CD4-positive, alpha-beta memory T cell (primary cell): Measurements from ENCODE around the gene NSUN2. TPM values are rescaled to one million over a fixed set of nuclear protein-coding genes. Genes with fewer than 3 reads are reported as not detected.
A peak's percentile ranks its signal among the peaks of the same experiment; 100 is the strongest.

Experiments used
- CTCF ChIA-PET: fragments of 350-600 bp; sonication (Branson Sonifier 250); formaldehyde crosslinking; loops from one replicate; lab custom pipeline; 2021; ENCODE audit warnings: inconsistent platforms; ENCODE audit not compliant: partially characterized antibody; lab: Charles Lee
- POLR2A ChIA-PET: fragments of 350-600 bp; sonication (Branson Sonifier 250); formaldehyde crosslinking; loops from one replicate; lab custom pipeline; 2021; ENCODE audit not compliant: partially characterized antibody; lab: Charles Lee
- DNase-seq, 5 donors: peaks; one replicate each; pipeline versions ENCODE4 v3.0.0 to v3.0.0-alpha.2; 2020 to 2022; ENCODE audit warnings: mixed read lengths in 1 of 5
- H3K27ac ChIP-seq: one replicate; pipeline ENCODE4 v1.7.0; 2013; ENCODE audit warnings: low read depth, low read length
- H3K27me3 ChIP-seq: 2 replicates; pipeline ENCODE4 v1.7.0; 2013; ENCODE audit warnings: mild to moderate bottlenecking, low read length, moderate library complexity; ENCODE audit not compliant: insufficient read depth
- H3K36me3 ChIP-seq: 2 replicates; pipeline ENCODE4 v1.7.0; 2013; ENCODE audit warnings: mild to moderate bottlenecking, low read length, moderate library complexity; ENCODE audit not compliant: insufficient read depth
- H3K4me1 ChIP-seq: 2 replicates; pipeline ENCODE4 v1.7.0; 2013; ENCODE audit warnings: mild to moderate bottlenecking, low read length, moderate library complexity; ENCODE audit not compliant: insufficient read depth
- H3K4me3 ChIP-seq, 2 donors: one replicate each; pipeline ENCODE4 v1.7.0; 2013; ENCODE audit warnings: low read length in 2 of 2, mild to moderate bottlenecking in 1 of 2
- H3K9me3 ChIP-seq, 2 donors: one replicate each; pipeline ENCODE4 v1.7.0; 2013; ENCODE audit warnings: low read length in 2 of 2, control low read depth in 1 of 2; ENCODE audit not compliant: control insufficient read depth in 1 of 2
- H3K27ac Mint-ChIP-seq, 7 donors: one replicate each; pipeline ENCODE4 v1.8.0; 2020 to 2021; ENCODE audit warnings: mixed read lengths in 7 of 7, mild to moderate bottlenecking in 6 of 7, inconsistent platforms in 3 of 7, moderate library complexity in 3 of 7
- H3K27me3 Mint-ChIP-seq, 2 donors: one replicate each; pipeline ENCODE4 v1.8.0; 2020 to 2021; ENCODE audit warnings: mixed read lengths in 2 of 2
- H3K36me3 Mint-ChIP-seq, 2 donors: one replicate each; pipeline ENCODE4 v1.8.0; 2020 to 2021; ENCODE audit warnings: mixed read lengths in 2 of 2, inconsistent platforms in 1 of 2, mild to moderate bottlenecking in 1 of 2
- H3K4me1 Mint-ChIP-seq, 4 donors: one replicate each; pipeline ENCODE4 v1.8.0; 2020 to 2021; ENCODE audit warnings: mixed read lengths in 4 of 4, mild to moderate bottlenecking in 1 of 4
- H3K4me3 Mint-ChIP-seq, 8 donors: one replicate each; pipeline ENCODE4 v1.8.0; 2020 to 2021; ENCODE audit warnings: mixed read lengths in 8 of 8, mild to moderate bottlenecking in 7 of 8, moderate library complexity in 6 of 8, inconsistent platforms in 3 of 8
- H3K9me3 Mint-ChIP-seq, 8 donors: one replicate each; pipeline ENCODE4 v1.8.0; 2020 to 2021; ENCODE audit warnings: mixed read lengths in 8 of 8, mild to moderate bottlenecking in 5 of 8, inconsistent platforms in 3 of 8, moderate library complexity in 1 of 8
- intact Hi-C: fragments of 100-400 bp; cut with micrococcal nuclease; formaldehyde crosslinking; loops from one replicate; pipeline ENCODE4 v1.15.1; 2023
- polyA plus RNA-seq, 2 donors: library from polyadenylated mRNA; unstranded; fragments of 300-500 nt; fragmentation: Illumina TruSeq; gene quantifications; one replicate each; pipeline ENCODE4 v1.2.3, GENCODE V29; 2021
- total RNA-seq, 2 experiments: library from RNA; stranded (reverse); gene quantifications; one replicate each; pipeline ENCODE4 v1.2.3, GENCODE V29; 2021

Gene NSUN2
- total and polyA plus RNA-seq, 4 experiments from 2014 or later = 22.6 to 81.6 (median 60.3) TPM

GRCh38 chr5:6585939-6586646 is 46.8 kb downstream of the NSUN2 start:
- Histone ChIP-seq H3K9me3 (no peaks in the 10 kb centered on the region), H3K4me3 (no peak overlapping the region), H3K4me1 (no peaks in the 10 kb centered on the region), H3K36me3 (no peaks in the 10 kb centered on the region), H3K27me3 (peaks cover 4% of the 10 kb centered on the region), H3K27ac (no peak overlapping the region)
- H3K4me1 Mint-ChIP-seq = peaks cover 0 to 5% (median 3%) of the 10 kb centered on the region in 4 donors
- H3K4me3 Mint-ChIP-seq = no peak overlapping the region
- peaks cover 25 to 35% of the 10 kb centered on the region in 2 donors for H3K27me3 Mint-ChIP-seq
- intact Hi-C loops = no loop called here
- no peak overlapping the region for H3K27ac Mint-ChIP-seq
- no peak for DNase-seq
- no peaks in the 10 kb centered on the region for H3K9me3 Mint-ChIP-seq
- no peaks in the 10 kb centered on the region for H3K36me3 Mint-ChIP-seq
- ChIA-PET POLR2A (no interaction called here), CTCF (no interaction called here)

- no peak for DNase-seq
- H3K27me3 ChIP-seq = peaks cover 8% of the 10 kb centered on the region
- ChIA-PET CTCF (no interaction called here), POLR2A (no interaction called here)
- no peak overlapping the region for H3K27ac ChIP-seq
- H3K27ac Mint-ChIP-seq = no peak overlapping the region
- intact Hi-C loops = no loop called here
- H3K9me3 Mint-ChIP-seq = no peaks in the 10 kb centered on the region
- no peaks in the 10 kb centered on the region for H3K36me3 Mint-ChIP-seq
- peaks cover 30 to 38% of the 10 kb centered on the region in 2 donors for H3K27me3 Mint-ChIP-seq
- H3K4me3 ChIP-seq = no peak overlapping the region
- no peaks in the 10 kb centered on the region for H3K9me3 ChIP-seq
- H3K36me3 ChIP-seq = no peaks in the 10 kb centered on the region
- peaks cover 0 to 5% (median 3%) of the 10 kb centered on the region in 4 donors for H3K4me1 Mint-ChIP-seq
- H3K4me3 Mint-ChIP-seq = no peak overlapping the region
- H3K4me1 ChIP-seq = no peaks in the 10 kb centered on the region
These were observed 47.7 kb downstream of the NSUN2 start for GRCh38 chr5:6585168-6585567.

GRCh38 chr5:6584727-6585126 is 48.1 kb downstream of the NSUN2 start:
- Mint-ChIP-seq H3K36me3 (no peaks in the 10 kb centered on the region), H3K27me3 (peaks cover 34 to 38% of the 10 kb centered on the region in 2 donors), H3K4me3 (no peak overlapping the region), H3K9me3 (no peaks in the 10 kb centered on the region), H3K27ac (no peak overlapping the region), H3K4me1 (peaks cover 0 to 5% (median 3%) of the 10 kb centered on the region in 4 donors)
- no peak overlapping the region for H3K27ac ChIP-seq
- H3K4me1 ChIP-seq = no peaks in the 10 kb centered on the region
- intact Hi-C loops = no loop called here
- POLR2A ChIA-PET = no interaction called here
- CTCF ChIA-PET = no interaction called here
- H3K4me3 ChIP-seq = no peak overlapping the region
- no peaks in the 10 kb centered on the region for H3K36me3 ChIP-seq
- H3K27me3 ChIP-seq = peaks cover 8% of the 10 kb centered on the region
- no peaks in the 10 kb centered on the region for H3K9me3 ChIP-seq
- DNase-seq = no peak

GRCh38 chr5:6584101-6584645 is 48.7 kb downstream of the NSUN2 start:
- ChIA-PET POLR2A (no interaction called here), CTCF (no interaction called here)
- intact Hi-C loops = no loop called here
- no peak overlapping the region for H3K4me3 ChIP-seq
- H3K27me3 ChIP-seq = peaks cover 8% of the 10 kb centered on the region
- DNase-seq = no peak
- no peaks in the 10 kb centered on the region for H3K36me3 Mint-ChIP-seq
- no peaks in the 10 kb centered on the region for H3K9me3 ChIP-seq
- no peaks in the 10 kb centered on the region for H3K9me3 Mint-ChIP-seq
- no peaks in the 10 kb centered on the region for H3K4me1 ChIP-seq
- no peaks in the 10 kb centered on the region for H3K36me3 ChIP-seq
- no peak overlapping the region for H3K27ac ChIP-seq
- H3K4me3 Mint-ChIP-seq = peak overlapping the region in 2 of 8 donors; percentile 70 to 76
- peaks cover 37 to 39% of the 10 kb centered on the region in 2 donors for H3K27me3 Mint-ChIP-seq
- H3K27ac Mint-ChIP-seq = no peak overlapping the region
- H3K4me1 Mint-ChIP-seq = peaks cover 0 to 5% (median 3%) of the 10 kb centered on the region in 4 donors

- peak overlapping the region in 1 of 8 donors; percentile 66 for H3K4me3 Mint-ChIP-seq
- H3K27me3 ChIP-seq = peaks cover 8% of the 10 kb centered on the region
- peaks cover 0 to 5% (median 3%) of the 10 kb centered on the region in 4 donors for H3K4me1 Mint-ChIP-seq
- H3K36me3 Mint-ChIP-seq = no peaks in the 10 kb centered on the region
- ChIA-PET POLR2A (interaction anchor here (0.6 kb wide), 1 partner anchor 71 kb away, joined by 3 read pairs; no protein-coding TSS in a partner anchor), CTCF (interaction anchor here (1.4 kb wide), 1 partner anchor 8 kb away, joined by 3 read pairs; no protein-coding TSS in a partner anchor)
- H3K27me3 Mint-ChIP-seq = peaks cover 41 to 43% of the 10 kb centered on the region in 2 donors
- no peaks in the 10 kb centered on the region for H3K9me3 Mint-ChIP-seq
- no peaks in the 10 kb centered on the region for H3K9me3 ChIP-seq
- H3K4me3 ChIP-seq = no peak overlapping the region
- H3K4me1 ChIP-seq = no peaks in the 10 kb centered on the region
- intact Hi-C loops = no loop called here
- no peak overlapping the region for H3K27ac Mint-ChIP-seq
- H3K27ac ChIP-seq = no peak overlapping the region
- no peak for DNase-seq
- H3K36me3 ChIP-seq = no peaks in the 10 kb centered on the region
These were observed 49.6 kb downstream of the NSUN2 start for GRCh38 chr5:6583049-6583880.

GRCh38 chr5:6582507-6583048 is 50.3 kb downstream of the NSUN2 start:
- intact Hi-C loops = no loop called here
- DNase-seq = no peak
- H3K27me3 Mint-ChIP-seq = peaks cover 42 to 44% of the 10 kb centered on the region in 2 donors
- CTCF ChIA-PET = interaction anchor here (1.4 kb wide), 1 partner anchor 8 kb away, joined by 3 read pairs; no protein-coding TSS in a partner anchor
- Histone ChIP-seq H3K36me3 (no peaks in the 10 kb centered on the region), H3K27ac (no peak overlapping the region), H3K4me1 (no peaks in the 10 kb centered on the region), H3K27me3 (peaks cover 8% of the 10 kb centered on the region), H3K9me3 (no peaks in the 10 kb centered on the region), H3K4me3 (no peak overlapping the region)
- H3K27ac Mint-ChIP-seq = no peak overlapping the region
- no peaks in the 10 kb centered on the region for H3K36me3 Mint-ChIP-seq
- POLR2A ChIA-PET = interaction anchor here (0.6 kb wide), 1 partner anchor 71 kb away, joined by 3 read pairs; no protein-coding TSS in a partner anchor
- H3K4me3 Mint-ChIP-seq = peak overlapping the region in 5 of 8 donors; percentile 21 to 39 (median 34)
- H3K4me1 Mint-ChIP-seq = peaks cover 0 to 5% (median 3%) of the 10 kb centered on the region in 4 donors
- H3K9me3 Mint-ChIP-seq = no peaks in the 10 kb centered on the region
